LoVo (cell line): ENCODE results near the gene GNG13.
A peak's percentile ranks its signal among the peaks of the same experiment; 100 is the strongest.
"Not testable (repeated sequence)": the region's sequence is repeated elsewhere in the genome, so short reads cannot be mapped to it uniquely, and the experiment has no call there.

Experiments used
- DNase-seq: peaks from one replicate; pipeline ENCODE4 v3.0.0-alpha.2; 2016; ENCODE audit warnings: low spot score

Gene GNG13

DNA sequence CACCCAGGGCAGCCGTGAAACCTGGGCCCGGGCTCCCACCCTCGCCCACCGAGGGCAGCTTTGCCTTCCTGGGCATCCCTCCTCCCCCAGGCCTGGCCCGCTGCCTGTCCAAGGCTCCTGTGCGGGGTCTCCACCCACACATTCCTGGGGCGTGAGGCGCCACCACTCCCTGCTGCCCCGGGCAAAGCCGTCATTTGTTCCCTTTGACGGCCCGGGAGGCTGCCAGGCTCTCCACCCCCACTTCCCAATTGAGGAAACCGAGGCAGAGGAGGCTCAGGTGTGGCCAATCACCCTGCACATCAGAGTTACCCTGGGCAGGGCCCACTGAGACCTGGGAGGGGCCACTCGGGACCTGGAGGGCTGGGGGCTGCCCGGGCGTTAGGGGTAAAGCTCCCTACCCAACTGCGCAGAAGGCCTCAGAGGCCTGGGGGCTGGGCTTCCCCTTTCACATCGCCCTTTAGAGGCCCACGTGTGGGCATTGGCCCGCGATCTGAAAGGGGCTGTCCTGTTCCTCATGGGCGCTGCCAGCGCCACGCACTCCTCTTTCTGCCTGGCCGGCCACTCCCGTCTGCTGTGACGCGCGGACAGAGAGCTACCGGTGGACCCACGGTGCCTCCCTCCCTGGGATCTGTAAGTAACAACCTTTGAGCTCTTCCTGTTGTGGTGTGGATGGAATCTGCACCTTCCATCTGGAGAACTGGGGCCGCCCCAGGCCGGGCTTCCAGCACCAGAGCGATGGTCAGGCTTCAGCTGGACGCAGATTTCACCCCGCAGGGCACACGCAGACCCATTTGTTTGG lies 39.8 kb downstream of the GNG13 start, which contains the start of gene MSLN:
MSLN (plus strand) TSS at position 190 of the 799 bp plus-strand sequence. CDS start 1,947 bp downstream, outside the sequence.
- DNase-seq, result peak; percentile 68

DNA sequence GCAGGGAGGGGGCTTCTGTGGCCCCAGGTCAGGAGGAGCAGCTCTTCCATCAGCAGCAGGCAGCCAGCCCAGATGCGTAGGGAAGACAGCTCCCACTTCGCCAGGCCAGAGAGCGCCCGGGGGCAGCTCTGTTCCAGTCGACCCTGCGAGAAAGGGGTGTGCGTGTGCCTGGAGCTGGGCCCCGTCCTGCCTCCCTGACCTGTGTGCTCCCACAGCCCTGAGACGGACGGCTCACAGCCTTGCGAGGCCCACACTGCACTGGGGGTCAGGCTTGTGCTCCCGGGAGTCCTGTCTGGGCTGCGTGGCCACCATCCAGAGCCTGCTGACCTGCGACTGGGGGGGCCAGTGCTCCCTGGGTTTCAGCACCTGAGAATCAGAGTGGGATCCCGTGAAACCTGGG lies 40.5 kb downstream of the GNG13 start:
- no peak for DNase-seq

DNA sequence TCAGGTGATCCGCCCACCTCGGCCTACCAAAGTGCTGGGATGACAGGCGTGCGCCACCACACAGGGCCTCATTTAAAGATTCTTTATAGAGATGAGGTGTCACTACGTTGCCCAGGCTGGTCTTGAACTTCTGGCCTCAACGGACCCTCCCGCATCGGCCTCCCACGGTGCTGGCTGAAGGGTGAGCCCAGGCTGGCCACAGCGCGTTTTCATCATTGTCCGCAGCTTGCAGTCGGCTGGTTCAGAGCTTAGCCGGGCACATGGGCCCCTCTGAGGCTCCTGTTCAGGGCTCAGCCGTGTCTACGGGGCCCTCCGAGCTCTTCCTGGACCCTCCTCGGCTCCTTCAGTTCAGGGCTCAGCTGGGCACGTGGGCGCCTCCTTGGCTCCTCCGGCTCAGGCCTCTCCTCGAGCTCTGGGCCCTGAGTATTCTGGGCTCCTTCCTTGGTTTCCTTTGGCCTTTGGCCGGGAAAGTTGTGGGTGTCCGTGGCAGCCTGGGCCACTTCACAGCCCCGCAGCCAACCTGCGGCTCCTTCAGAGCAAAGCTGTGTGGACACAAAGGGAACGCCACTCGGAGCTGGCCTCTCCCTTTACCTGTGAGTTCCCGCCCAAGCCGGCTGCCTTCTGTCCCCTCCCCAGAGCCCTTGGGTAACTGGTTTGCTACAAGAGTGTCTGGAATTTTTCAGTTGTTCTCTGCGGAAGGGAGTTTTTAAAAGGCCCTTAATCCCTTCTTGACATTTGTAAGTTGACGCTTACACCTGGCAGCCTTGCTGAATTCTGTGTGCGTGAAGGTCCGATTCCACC lies 41.2 kb downstream of the GNG13 start:
- DNase-seq, result no peak

DNA sequence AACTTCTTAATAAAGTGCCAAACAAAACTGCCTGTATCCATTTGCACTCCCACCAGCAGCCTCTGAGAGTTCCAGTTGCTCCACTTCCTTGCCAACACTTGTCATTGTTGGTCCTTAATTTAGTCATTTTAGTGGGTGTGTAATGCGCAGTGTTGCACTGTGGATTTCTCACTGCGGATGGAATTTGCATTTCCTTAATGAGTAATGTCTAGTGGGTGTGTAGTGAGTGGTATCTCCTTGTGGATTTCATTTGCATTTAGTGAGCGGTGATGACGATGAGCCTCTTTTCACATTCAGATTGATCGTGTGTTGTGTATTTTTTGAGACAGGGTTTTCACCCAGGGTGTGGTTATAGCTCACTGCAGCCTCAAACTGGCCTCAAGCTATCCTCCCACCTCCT lies 44.1 kb downstream of the GNG13 start:
- DNase-seq, result no peak

DNA sequence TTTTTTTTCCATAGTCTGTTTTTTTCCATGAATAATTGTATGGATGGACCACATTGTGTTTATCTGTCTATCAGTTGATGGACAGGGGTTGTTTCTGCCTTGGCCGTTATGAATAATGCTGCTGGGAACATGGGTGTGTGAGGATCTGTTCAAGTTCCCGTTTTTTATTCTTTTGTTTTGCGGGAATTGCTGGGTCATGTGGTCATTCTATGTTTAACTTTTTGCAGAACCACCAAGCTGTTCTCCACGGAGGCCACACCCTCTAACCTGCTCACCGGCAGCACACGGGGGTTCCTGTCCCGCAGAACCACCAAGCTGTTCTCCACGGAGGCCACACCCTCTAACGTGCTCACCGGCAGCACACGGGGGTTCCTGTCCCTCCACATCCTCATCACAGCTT lies 45.9 kb downstream of the GNG13 start:
- no peak for DNase-seq

DNA sequence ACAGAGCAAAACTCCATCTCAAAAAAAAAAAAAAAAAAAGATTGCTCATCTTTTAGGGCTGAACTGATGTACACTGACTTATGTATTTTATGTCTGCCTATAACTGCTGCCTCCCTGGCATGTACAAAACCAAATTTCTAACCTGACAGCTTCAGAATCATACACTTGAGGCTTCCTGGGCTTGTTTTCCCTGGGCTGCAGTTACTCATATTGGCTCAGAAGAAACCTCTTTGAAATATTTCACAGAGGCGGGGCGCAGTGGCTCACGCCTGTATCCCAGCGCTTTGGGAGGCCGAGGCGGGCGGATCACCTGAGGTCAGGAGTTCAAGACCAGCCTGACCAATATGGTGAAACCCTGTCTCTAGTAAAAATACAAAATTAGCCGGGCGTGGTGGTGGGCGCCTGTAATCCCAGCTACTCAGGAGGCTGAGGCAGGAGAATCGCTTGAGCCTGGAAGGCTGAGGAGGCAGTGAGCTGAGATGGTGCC lies 46.4 kb downstream of the GNG13 start:
- not testable (repeated sequence) for DNase-seq

DNA sequence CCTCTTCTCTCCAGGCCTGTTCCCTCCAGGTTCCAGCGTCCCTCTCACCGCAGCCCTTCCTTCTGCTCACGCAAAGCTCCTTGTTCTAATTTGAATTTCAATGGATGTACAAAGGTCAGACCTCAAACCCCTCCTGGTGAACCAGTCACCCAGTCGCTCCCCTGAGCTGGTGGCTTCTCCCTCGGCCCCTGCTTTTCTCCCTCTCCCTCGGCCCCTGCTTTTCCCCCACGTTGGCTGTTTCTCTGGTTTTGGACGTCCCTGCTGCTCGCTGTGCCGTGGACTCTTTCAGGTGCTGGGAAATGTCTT lies 48.6 kb downstream of the GNG13 start:
- no peak for DNase-seq

DNA sequence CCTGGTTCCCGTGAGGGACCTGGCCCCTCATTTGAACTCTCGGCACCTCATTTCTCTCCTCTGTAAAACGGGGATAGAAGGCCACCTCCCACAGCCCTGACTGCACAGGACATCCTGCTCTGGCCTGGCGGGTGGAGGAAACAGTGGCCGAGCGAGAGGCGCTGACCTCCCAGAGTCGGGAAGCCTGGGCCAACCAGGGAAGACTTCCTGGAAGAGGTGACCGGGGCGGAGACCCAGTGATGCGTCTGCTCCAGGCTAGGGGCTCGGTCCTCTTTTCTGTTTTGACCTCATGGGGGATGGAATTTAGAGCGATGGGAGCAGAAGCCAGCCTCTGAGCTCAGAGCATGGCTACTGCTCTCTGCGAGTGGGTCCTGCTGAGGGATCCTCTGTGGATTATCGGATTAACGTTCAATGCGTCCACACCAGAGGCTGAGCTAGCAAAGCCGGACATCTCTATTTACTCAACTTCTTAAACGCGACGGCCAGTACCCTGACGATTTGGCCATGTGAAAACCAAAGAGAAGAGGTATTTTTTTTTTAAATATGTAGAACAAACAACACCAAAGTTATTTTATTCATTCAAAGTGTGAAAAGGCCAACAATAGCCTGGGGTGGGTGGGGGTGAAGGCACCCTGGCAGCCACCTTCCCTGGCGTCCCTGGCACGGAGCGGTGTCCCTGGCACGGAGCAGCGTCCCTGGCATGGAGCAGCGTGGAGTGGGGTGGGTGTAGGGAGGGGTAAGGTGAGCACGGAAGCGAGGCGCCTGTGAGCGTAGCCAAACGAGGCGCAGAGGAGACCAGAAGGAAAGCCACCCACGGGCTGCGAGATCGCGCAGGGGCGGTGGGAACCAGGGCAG lies 49.2 kb downstream of the GNG13 start:
- DNase-seq, result no peak

DNA sequence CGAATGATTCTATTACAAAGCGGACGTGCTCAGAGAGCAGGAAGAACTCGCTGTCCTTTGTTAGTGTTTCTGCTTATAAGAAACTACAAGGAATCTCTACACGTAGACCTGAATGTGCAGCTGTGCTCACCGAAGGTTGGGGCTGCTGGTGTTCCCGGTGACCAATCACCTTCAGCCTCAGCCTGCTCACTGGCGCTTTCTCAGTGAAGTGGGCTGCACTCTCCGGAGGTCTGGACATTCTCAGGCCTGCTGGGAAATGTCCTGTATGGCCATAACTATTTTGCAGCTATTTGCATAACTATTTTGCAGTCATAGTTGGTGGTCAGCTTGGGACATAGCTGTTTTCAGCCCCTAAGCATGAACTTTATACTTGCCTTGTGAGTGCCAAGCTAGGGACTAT lies 50.0 kb downstream of the GNG13 start:
- no peak for DNase-seq

DNA sequence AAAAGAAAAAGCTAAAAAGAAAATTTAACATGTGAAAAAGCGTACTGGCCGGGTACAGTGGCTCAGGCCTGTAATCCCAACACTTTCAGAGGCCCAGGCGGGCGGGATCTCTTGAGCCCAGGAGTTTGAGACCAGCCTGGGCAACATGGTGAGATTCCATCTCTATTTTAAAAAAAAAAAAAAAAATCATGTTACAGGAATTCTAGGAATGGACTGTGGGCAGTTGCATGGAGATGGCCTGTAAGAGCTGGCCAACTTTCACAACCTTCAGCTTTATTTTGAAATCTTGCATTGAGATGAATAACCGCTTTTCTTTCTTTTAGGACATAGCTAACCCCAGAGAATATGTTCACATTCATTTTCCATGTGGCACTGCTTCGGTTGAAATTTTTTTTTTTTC lies 51.5 kb downstream of the GNG13 start:
- no peak for DNase-seq
